ENCODE measurements around the gene LIM2. TPM values are rescaled to one million over a fixed set of nuclear protein-coding genes. Genes with fewer than 3 reads are reported as not detected.

LIM2 gene
- total RNA-seq, 1 experiment from 2014 or later: not detected

GRCh38 chr19:51338563-51339312 lies 49.0 kb downstream of the LIM2 start (continued):
- TF ChIP-seq CTCF (IDR thresholded peaks at IDR 0.05): peak; percentile 69

GRCh38 chr19:51337861-51338562 lies 49.8 kb downstream of the LIM2 start:
- Mint-ChIP-seq H3K36me3 (peaks cover 23% of the 10 kb centered on the region), H3K4me3 (peak overlapping the region; percentile 89), H3K4me1 (peaks cover 29% of the 10 kb centered on the region), H3K27me3 (ENCODE audit: low read depth) (peaks cover 24% of the 10 kb centered on the region), H3K27ac (no peak overlapping the region), H3K9me3 (peaks cover 11% of the 10 kb centered on the region)
- no peak for ATAC-seq
- DNase-seq (ENCODE audit: low spot score): no peak
- POLR2A ChIA-PET: no interaction called here
- TF ChIP-seq ZNF425 (CRISPR knock-in tag; conservative IDR thresholded peaks at IDR 0.05) (no peak), EMX1 (CRISPR knock-in tag; IDR thresholded peaks at IDR 0.05) (no peak), CTCF (IDR thresholded peaks at IDR 0.05) (no peak), JUN (CRISPR knock-in tag; IDR thresholded peaks at IDR 0.05) (no peak), SMAD4 (CRISPR knock-in tag; IDR thresholded peaks at IDR 0.05) (no peak), ZNF219 (CRISPR knock-in tag; IDR thresholded peaks at IDR 0.05; ENCODE audit: borderline replicate concordance) (no peak), ZNF263 (CRISPR knock-in tag; IDR thresholded peaks at IDR 0.05; ENCODE audit: low read depth) (no peak), TEAD1 (CRISPR knock-in tag; IDR thresholded peaks at IDR 0.05) (no peak), ZNF423 (CRISPR knock-in tag; IDR thresholded peaks at IDR 0.05) (no peak), FOXP1 (CRISPR knock-in tag; IDR thresholded peaks at IDR 0.05; ENCODE audit: borderline replicate concordance) (no peak), ZNF121 (CRISPR knock-in tag; IDR thresholded peaks at IDR 0.05) (no peak), ZBTB43 (CRISPR knock-in tag; IDR thresholded peaks at IDR 0.05) (no peak), CREB1 (CRISPR knock-in tag; IDR thresholded peaks at IDR 0.05) (no peak), SP1 (CRISPR knock-in tag; conservative IDR thresholded peaks at IDR 0.05) (no peak)
- TF ChIP-seq, protein P1, sequence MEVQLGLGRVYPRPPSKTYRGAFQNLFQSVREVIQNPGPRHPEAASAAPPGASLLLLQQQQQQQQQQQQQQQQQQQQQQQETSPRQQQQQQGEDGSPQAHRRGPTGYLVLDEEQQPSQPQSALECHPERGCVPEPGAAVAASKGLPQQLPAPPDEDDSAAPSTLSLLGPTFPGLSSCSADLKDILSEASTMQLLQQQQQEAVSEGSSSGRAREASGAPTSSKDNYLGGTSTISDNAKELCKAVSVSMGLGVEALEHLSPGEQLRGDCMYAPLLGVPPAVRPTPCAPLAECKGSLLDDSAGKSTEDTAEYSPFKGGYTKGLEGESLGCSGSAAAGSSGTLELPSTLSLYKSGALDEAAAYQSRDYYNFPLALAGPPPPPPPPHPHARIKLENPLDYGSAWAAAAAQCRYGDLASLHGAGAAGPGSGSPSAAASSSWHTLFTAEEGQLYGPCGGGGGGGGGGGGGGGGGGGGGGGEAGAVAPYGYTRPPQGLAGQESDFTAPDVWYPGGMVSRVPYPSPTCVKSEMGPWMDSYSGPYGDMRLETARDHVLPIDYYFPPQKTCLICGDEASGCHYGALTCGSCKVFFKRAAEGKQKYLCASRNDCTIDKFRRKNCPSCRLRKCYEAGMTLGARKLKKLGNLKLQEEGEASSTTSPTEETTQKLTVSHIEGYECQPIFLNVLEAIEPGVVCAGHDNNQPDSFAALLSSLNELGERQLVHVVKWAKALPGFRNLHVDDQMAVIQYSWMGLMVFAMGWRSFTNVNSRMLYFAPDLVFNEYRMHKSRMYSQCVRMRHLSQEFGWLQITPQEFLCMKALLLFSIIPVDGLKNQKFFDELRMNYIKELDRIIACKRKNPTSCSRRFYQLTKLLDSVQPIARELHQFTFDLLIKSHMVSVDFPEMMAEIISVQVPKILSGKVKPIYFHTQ (CRISPR knock-in tag; IDR thresholded peaks at IDR 0.05): no peak
- TF ChIP-seq, protein P2, sequence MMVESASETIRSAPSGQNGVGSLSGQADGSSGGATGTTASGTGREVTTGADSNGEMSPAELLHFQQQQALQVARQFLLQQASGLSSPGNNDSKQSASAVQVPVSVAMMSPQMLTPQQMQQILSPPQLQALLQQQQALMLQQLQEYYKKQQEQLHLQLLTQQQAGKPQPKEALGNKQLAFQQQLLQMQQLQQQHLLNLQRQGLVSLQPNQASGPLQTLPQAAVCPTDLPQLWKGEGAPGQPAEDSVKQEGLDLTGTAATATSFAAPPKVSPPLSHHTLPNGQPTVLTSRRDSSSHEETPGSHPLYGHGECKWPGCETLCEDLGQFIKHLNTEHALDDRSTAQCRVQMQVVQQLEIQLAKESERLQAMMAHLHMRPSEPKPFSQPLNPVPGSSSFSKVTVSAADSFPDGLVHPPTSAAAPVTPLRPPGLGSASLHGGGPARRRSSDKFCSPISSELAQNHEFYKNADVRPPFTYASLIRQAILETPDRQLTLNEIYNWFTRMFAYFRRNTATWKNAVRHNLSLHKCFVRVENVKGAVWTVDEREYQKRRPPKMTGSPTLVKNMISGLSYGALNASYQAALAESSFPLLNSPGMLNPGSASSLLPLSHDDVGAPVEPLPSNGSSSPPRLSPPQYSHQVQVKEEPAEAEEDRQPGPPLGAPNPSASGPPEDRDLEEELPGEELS (CRISPR knock-in tag; IDR thresholded peaks at IDR 0.05): no peak
- TF ChIP-seq, protein P3, sequence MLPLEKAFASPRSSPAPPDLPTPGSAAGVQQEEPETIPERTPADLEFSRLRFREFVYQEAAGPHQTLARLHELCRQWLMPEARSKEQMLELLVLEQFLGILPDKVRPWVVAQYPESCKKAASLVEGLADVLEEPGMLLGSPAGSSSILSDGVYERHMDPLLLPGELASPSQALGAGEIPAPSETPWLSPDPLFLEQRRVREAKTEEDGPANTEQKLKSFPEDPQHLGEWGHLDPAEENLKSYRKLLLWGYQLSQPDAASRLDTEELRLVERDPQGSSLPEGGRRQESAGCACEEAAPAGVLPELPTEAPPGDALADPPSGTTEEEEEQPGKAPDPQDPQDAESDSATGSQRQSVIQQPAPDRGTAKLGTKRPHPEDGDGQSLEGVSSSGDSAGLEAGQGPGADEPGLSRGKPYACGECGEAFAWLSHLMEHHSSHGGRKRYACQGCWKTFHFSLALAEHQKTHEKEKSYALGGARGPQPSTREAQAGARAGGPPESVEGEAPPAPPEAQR (CRISPR knock-in tag; IDR thresholded peaks at IDR 0.05): no peak
- CTCF ChIA-PET: interaction anchor here (0.7 to 2.5 kb wide), 7 partner anchors 10 to 323 kb away, joined by 3 to 21 read pairs (median 5); no protein-coding TSS in a partner anchor

Measured in WTC11 (cell line).